GM10266 (cell line): ENCODE measurements around the gene LRP6.
"Not testable (repeated sequence)": the region's sequence is repeated elsewhere in the genome, so short reads cannot be mapped to it uniquely, and the experiment has no call there.

Experiments
- DNase-seq: peaks from one replicate; pipeline ENCODE4 v3.0.0; 2012; ENCODE audit errors: extremely low spot score
- CTCF ChIP-seq: IDR thresholded peaks from 2 replicates; pipeline ENCODE4 v1.5.1; 2012; ENCODE audit warnings: mild to moderate bottlenecking, low read depth; ENCODE audit not compliant: control insufficient read depth, insufficient read depth; ENCODE audit errors: missing control alignments

Gene LRP6

GRCh38 chr12:12266873-12267741, at the start of gene LRP6:
Gene LRP6, minus strand, starts transcription at chr12:12267044. Its CDS starts 309 bp downstream, at chr12:12266735.
- TF ChIP-seq CTCF: peak; percentile 4

DNA sequence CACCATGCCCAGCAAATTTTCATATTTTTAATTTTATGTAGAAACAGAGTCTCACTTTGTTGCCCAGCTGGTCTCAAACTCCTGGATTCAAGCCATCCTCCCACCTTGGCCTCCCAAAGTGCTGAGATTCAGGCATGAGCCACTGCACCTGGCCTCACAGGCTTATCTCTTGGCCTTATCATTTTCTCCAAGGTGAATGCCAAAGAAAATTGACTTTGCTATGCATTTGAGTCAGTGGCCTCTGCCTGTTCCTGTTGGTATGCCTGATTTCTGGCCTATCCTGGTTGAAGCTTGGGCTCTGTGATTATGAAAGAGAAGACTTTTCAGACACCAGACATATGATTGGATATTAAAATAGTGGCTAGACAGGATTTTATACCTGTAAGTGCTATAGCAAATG, 49.0 kb upstream of the LRP6 start:
- no peak for DNase-seq
- TF ChIP-seq CTCF: no peak

More at GRCh38 chr12:12266873-12267741, at the start of gene LRP6:
- peak; percentile 87 for DNase-seq

DNA sequence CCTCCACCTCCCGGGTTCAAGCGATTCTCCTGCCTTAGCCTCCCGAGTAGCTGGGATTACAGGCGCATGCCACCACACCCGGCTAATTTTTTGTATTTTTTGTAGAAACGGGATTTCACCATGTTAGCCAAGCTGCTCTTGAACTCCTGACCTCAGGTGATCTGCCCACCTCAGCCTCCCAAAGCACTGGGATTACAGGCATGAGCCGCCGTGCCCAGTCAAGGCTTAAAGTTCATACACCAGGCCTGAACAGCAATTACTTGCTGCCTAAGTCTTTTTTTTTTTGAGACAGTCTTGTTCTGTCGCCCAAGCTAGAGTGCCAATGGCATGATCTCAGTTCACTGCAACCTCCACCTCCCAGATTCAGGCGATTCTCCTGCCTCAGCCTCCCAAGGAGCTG, 43.9 kb upstream of the LRP6 start:
- DNase-seq: not testable (repeated sequence)

DNA sequence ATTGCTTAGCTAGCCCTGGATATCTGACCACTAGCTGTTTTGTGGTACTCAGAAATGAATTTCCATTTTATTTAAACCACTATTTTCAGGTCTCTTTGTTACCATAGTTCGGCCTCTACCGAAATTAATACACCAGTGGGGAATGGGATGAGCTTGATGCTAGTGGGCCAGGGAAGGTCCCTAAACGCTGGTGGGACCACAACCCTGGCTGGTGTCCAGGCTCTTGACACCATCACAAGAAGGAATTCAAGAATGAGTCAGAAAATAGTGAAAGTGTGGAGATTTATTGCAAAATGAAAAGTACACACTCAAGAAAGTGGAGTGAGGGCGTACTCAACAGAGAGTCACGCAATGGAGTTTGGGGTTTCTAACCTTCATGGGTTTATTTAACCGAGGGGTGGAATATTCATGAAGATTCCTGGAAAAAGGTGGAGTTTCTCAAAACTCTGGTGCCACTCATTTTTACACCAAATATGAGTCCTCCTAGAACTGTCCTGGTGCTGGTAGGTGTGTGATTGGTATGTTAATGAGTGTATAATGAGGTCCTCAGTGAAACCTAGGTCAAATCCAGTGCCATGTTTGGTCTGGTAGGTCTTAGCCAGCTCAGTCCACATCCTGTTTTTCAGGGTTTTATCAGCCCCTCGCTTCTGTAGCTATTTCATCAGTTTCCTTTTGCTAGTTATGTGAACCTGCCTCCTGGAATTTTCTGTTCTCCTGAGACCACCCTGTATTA, 38.9 kb upstream of the LRP6 start:
- no peak for TF ChIP-seq CTCF
- no peak for DNase-seq

GRCh38 chr12:12302976-12303375, 36.1 kb upstream of the LRP6 start:
- no peak for TF ChIP-seq CTCF
- DNase-seq: no peak

DNA sequence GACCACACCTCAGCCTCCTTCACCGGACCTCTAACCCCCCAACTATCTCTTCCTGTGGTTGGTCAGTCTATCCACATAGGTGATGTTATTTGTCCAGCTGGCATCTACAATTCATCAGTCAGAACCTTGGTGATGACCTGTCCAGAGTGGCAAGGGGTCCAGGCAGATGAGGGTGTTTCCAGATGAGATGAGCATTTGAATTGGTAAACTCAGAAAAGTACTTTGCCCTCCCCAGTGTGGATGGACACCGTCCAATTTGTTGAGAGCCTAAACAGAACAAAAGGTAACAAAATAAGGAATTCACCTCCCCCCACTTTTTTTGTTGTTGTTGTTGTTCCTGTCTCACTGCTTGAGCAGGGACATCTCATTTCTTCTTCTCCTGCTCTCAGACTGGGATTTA, 34.3 kb upstream of the LRP6 start:
- DNase-seq: no peak
- no peak for TF ChIP-seq CTCF

DNA sequence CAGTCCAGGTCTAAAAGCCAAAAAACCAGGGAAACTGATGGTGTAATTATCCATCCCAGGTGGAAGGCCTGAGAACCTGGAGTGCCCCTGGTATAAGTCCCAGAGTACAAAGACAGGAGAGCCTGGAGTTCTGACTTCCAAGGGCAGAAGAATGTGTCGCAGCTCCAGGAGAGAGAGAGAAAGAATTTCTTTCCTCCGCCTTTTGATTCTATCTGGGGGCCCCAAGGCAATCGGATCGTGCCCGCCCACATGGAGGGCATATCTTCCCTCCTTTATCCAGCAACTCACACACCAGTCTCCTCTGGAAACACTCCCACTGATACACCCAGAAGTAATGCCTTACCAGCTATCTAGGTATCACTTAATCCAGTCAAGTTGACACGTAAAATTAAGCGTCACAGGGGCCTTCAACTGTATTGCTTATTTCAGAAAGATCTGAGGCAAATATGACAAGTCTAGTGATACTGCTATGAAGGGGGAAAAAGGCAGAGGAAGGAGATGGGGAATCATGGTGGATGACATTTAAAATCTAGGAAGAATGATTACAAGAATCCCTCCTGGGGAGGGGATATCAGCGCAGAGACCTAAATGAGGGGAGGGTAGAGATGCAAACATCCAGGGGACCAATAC, 30.5 kb upstream of the LRP6 start:
- DNase-seq: no peak
- TF ChIP-seq CTCF: no peak
